Measurements from ENCODE around the gene MAN1C1. TPM values are rescaled to one million over a fixed set of nuclear protein-coding genes. Genes with fewer than 3 reads are reported as not detected.

Gene MAN1C1
- total RNA-seq, 4 donors from 2014 or later = 5.0 to 31.1 (median 7.9) TPM

DNA sequence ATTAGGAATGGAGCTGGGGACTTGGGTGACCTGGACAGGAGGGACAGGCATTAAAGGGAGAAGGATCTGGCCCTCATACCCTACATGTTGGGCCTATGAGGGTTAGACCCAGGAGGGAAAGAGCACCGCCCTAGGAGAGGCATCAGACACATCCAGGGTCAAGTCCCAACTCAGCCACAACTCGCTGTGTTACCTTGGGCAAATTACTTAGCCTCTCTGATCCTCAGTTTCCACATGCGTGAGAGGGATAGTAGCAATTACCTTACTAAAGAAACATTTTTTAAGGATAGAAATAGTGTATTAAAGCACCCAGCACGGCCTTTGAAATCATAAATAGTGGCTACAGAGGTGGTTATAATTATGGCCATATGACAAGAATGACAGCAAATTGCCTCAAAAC lies 163.3 kb downstream of the MAN1C1 start:
- intact Hi-C loops (cut with DNase I; ENCODE audit: low total_unique reads) = no loop called here
- H3K27me3 ChIP-seq = no peaks in the 10 kb centered on the region
- H3K4me1 ChIP-seq = peaks cover 0 to 8% of the 10 kb centered on the region in 2 donors
- H3K4me3 ChIP-seq = no peak overlapping the region
- TF ChIP-seq, protein P1, sequence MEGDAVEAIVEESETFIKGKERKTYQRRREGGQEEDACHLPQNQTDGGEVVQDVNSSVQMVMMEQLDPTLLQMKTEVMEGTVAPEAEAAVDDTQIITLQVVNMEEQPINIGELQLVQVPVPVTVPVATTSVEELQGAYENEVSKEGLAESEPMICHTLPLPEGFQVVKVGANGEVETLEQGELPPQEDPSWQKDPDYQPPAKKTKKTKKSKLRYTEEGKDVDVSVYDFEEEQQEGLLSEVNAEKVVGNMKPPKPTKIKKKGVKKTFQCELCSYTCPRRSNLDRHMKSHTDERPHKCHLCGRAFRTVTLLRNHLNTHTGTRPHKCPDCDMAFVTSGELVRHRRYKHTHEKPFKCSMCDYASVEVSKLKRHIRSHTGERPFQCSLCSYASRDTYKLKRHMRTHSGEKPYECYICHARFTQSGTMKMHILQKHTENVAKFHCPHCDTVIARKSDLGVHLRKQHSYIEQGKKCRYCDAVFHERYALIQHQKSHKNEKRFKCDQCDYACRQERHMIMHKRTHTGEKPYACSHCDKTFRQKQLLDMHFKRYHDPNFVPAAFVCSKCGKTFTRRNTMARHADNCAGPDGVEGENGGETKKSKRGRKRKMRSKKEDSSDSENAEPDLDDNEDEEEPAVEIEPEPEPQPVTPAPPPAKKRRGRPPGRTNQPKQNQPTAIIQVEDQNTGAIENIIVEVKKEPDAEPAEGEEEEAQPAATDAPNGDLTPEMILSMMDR (IDR thresholded peaks at IDR 0.05) = no peak
- no peak for TF ChIP-seq POLR2A (IDR thresholded peaks at IDR 0.05)
- H3K36me3 ChIP-seq = no peaks in the 10 kb centered on the region
- no peaks in the 10 kb centered on the region for H3K9me3 ChIP-seq
- H3K27ac ChIP-seq = peak overlapping the region; percentile 34 to 55
- no peak for DNase-seq

DNA sequence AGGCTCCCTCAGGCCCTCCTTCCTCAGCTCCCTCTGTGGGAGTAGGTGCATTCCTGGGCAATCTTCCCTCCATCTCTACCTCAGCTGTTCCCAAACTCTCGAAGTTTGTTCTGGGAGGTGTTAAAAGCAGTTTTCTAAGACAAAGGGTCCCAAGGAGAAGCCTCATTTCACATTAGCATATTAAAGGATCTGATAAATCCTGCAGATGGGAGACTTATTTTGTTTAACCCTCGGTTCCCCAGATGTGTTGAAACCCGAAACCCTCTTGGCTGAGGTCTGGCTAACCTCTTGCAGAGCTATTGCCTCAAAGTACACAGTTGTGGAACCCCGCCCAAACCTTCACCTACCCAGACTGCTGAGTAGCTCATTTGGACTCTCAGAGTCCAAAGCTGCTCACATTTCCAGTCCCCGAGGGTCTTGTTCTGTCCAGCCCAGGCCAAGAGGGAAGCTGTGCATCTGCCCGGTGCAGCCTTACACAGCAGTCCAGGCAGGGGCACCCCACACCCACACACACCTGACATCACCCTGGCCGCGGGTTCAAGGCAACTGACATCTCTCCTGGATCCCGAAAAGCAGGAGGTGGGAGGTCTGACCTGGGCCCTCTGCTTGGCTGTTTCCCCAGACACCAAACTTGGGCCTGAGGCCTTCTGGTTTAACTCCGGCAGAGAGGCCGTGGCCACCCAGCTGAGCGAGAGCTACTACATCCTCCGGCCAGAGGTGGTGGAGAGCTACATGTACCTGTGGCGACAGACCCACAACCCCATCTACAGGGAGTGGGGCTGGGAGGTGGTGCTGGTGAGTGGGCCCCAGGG lies 163.9 kb downstream of the MAN1C1 start:
- TF ChIP-seq, protein P1 (IDR thresholded peaks at IDR 0.05) = no peak
- TF ChIP-seq POLR2A (IDR thresholded peaks at IDR 0.05) = no peak
- peak; percentile 54 to 77 for DNase-seq
- intact Hi-C loops (cut with DNase I; ENCODE audit: low total_unique reads) = no loop called here
- H3K36me3 ChIP-seq = no peaks in the 10 kb centered on the region
- H3K27ac ChIP-seq = peak overlapping the region; percentile 34 to 55
- no peaks in the 10 kb centered on the region for H3K27me3 ChIP-seq
- no peak overlapping the region for H3K4me3 ChIP-seq
- H3K9me3 ChIP-seq = no peaks in the 10 kb centered on the region
- H3K4me1 ChIP-seq = peaks cover 0 to 8% of the 10 kb centered on the region in 2 donors

DNA sequence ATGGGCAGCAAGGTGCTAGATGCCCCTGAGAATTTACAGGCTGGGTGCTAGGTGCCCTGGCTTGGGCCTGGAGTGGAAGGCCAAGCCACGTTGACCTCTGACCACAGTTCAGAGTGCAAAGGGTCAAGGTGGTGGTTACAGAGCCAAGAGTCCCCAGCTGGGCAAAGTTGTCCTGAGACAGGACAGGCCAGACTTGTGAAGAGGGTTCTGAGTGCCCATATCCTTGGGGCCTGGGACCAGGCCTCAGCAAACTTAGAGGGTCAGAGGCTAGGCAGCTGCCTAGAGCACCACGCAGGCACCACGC lies 164.5 kb downstream of the MAN1C1 start:
- intact Hi-C loops (cut with DNase I; ENCODE audit: low total_unique reads) = no loop called here
- H3K27ac ChIP-seq = peak overlapping the region; percentile 34 to 49
- no peaks in the 10 kb centered on the region for H3K36me3 ChIP-seq
- no peak for TF ChIP-seq POLR2A (IDR thresholded peaks at IDR 0.05)
- TF ChIP-seq, protein P1 (IDR thresholded peaks at IDR 0.05) = no peak
- H3K4me3 ChIP-seq = no peak overlapping the region
- H3K27me3 ChIP-seq = no peaks in the 10 kb centered on the region
- H3K4me1 ChIP-seq = peaks cover 0 to 8% of the 10 kb centered on the region in 2 donors
- no peak for DNase-seq
- no peaks in the 10 kb centered on the region for H3K9me3 ChIP-seq

DNA sequence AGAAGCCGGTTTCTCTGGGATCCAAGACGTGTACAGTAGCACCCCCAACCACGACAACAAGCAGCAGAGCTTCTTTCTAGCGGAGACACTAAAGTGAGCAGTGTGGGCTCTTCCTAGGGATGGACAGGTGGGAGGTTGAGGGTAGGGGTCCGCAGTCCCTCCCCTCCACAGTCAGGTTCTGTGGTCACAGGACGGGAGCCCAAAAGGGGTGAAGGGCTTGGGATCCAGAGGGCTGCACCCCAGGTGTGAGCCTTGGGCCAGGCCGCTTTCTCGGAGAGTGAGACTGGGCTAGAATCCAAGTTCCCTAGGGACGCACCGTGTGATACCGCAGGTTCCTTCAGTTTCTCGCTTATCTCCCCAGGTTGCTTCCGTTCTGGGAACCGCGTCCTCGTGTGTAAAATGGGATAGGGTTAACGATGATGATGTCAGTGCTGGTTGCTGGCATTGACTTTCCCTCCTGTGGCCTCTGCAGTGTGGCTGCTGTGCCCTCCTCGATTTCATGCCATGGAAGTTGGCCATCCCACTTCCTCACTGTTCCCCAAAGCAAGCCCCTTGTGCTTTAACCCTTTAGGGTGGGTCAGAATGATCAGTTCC lies 166.1 kb downstream of the MAN1C1 start:
- Histone ChIP-seq H3K4me3 (no peak overlapping the region), H3K4me1 (peaks cover 0 to 17% of the 10 kb centered on the region in 2 donors), H3K9me3 (no peaks in the 10 kb centered on the region), H3K27ac (no peak overlapping the region), H3K36me3 (no peaks in the 10 kb centered on the region), H3K27me3 (no peaks in the 10 kb centered on the region)
- TF ChIP-seq, protein P1 (IDR thresholded peaks at IDR 0.05) = no peak
- no peak for TF ChIP-seq POLR2A (IDR thresholded peaks at IDR 0.05)
- intact Hi-C loops (cut with DNase I; ENCODE audit: low total_unique reads) = no loop called here
- DNase-seq = no peak

DNA sequence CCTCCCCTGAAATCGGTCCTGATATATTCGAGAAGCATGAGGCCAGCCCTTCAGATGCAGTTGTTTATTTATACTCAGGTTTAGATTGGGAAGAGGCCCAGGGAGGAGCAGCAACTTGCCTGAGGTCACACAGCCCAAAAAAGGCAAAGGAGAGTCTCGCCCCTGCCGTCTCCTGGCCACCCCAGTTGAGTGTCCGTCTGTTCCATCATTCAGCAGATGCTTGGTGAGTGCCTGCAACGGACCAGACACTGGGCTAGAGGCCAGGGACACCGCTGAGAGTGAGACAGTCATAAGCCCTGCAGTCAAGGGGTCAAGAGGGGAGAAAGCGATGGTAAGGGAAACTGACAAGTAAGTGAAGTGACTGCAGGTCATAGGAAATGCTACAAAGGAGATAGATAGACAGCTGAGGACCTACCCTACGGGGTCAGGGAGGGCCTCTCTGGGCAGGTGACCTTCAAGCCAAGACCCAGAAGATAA lies 168.0 kb downstream of the MAN1C1 start:
- Histone ChIP-seq H3K9me3 (no peaks in the 10 kb centered on the region), H3K36me3 (no peaks in the 10 kb centered on the region), H3K4me1 (peaks cover 0 to 17% of the 10 kb centered on the region in 2 donors), H3K4me3 (no peak overlapping the region), H3K27me3 (no peaks in the 10 kb centered on the region), H3K27ac (no peak overlapping the region)
- no peak for TF ChIP-seq POLR2A (IDR thresholded peaks at IDR 0.05)
- TF ChIP-seq, protein P1 (IDR thresholded peaks at IDR 0.05) = no peak
- intact Hi-C loops (cut with DNase I; ENCODE audit: low total_unique reads) = no loop called here
- DNase-seq = no peak

Data from uterus (tissue), 4 donors.